Rectal smooth muscle tissue (tissue), 1 donor: ENCODE measurements around the gene ABHD10.
"Not testable (repeated sequence)": the region's sequence is repeated elsewhere in the genome, so short reads cannot be mapped to it uniquely, and the experiment has no call there.

Source experiments
- H3K27ac ChIP-seq: one replicate; pipeline ENCODE4 v1.7.0; 2013; ENCODE audit warnings: low read depth, low read length, inconsistent platforms
- H3K27me3 ChIP-seq: one replicate; pipeline ENCODE4 v1.7.0; 2013; ENCODE audit warnings: low read length; ENCODE audit not compliant: control insufficient read depth, insufficient read depth
- H3K36me3 ChIP-seq: one replicate; pipeline ENCODE4 v1.7.0; 2013; ENCODE audit warnings: low read length; ENCODE audit not compliant: control insufficient read depth, insufficient read depth
- H3K4me1 ChIP-seq: one replicate; pipeline ENCODE4 v1.7.0; 2013; ENCODE audit warnings: low read length; ENCODE audit not compliant: control insufficient read depth, insufficient read depth
- H3K4me3 ChIP-seq: one replicate; pipeline ENCODE4 v1.7.0; 2013; ENCODE audit warnings: low read length
- H3K9ac ChIP-seq: one replicate; pipeline ENCODE4 v1.7.0; 2013; ENCODE audit warnings: low read length

The ABHD10 gene

GRCh38 chr3:112030901-112031300, 52.1 kb downstream of the ABHD10 start:
- Histone ChIP-seq H3K27ac (no peak overlapping the region), H3K9ac (no peak overlapping the region), H3K27me3 (no peaks in the 10 kb centered on the region), H3K4me1 (no peaks in the 10 kb centered on the region), H3K4me3 (no peak overlapping the region), H3K36me3 (no peaks in the 10 kb centered on the region)

GRCh38 chr3:112032098-112032731, 53.4 kb downstream of the ABHD10 start:
- Histone ChIP-seq H3K27ac (no peak overlapping the region), H3K9ac (no peak overlapping the region), H3K4me3 (no peak overlapping the region), H3K27me3 (no peaks in the 10 kb centered on the region), H3K4me1 (no peaks in the 10 kb centered on the region), H3K36me3 (no peaks in the 10 kb centered on the region)

GRCh38 chr3:112034436-112034835, 55.6 kb downstream of the ABHD10 start, which contains the start of gene TMPRSS7:
TMPRSS7 (plus strand) TSS chr3:112034736; CDS start chr3:112034846, 110 bp downstream.
- H3K36me3 ChIP-seq = no peaks in the 10 kb centered on the region
- H3K4me1 ChIP-seq = no peaks in the 10 kb centered on the region
- H3K27ac ChIP-seq = no peak within 1 kb of the TSS
- H3K4me3 ChIP-seq = no peak within 1 kb of the TSS
- H3K27me3 ChIP-seq = no peaks in the 10 kb centered on the region
- H3K9ac ChIP-seq = no peak within 1 kb of the TSS

- no peak overlapping the region for H3K4me3 ChIP-seq
- H3K27me3 ChIP-seq = no peaks in the 10 kb centered on the region
- no peak overlapping the region for H3K27ac ChIP-seq
- no peak overlapping the region for H3K9ac ChIP-seq
- no peaks in the 10 kb centered on the region for H3K4me1 ChIP-seq
- no peaks in the 10 kb centered on the region for H3K36me3 ChIP-seq
These were observed 56.4 kb downstream of the ABHD10 start for GRCh38 chr3:112035241-112035640.

GRCh38 chr3:112037194-112037593, 58.4 kb downstream of the ABHD10 start:
- not testable (repeated sequence) for H3K9ac ChIP-seq, H3K27me3 ChIP-seq, H3K4me3 ChIP-seq, H3K36me3 ChIP-seq, H3K4me1 ChIP-seq, H3K27ac ChIP-seq

GRCh38 chr3:112038863-112039262, 60.0 kb downstream of the ABHD10 start:
- H3K4me1 ChIP-seq = no peaks in the 10 kb centered on the region
- H3K27me3 ChIP-seq = no peaks in the 10 kb centered on the region
- H3K27ac ChIP-seq = no peak overlapping the region
- no peak overlapping the region for H3K4me3 ChIP-seq
- no peak overlapping the region for H3K9ac ChIP-seq
- no peaks in the 10 kb centered on the region for H3K36me3 ChIP-seq

DNA sequence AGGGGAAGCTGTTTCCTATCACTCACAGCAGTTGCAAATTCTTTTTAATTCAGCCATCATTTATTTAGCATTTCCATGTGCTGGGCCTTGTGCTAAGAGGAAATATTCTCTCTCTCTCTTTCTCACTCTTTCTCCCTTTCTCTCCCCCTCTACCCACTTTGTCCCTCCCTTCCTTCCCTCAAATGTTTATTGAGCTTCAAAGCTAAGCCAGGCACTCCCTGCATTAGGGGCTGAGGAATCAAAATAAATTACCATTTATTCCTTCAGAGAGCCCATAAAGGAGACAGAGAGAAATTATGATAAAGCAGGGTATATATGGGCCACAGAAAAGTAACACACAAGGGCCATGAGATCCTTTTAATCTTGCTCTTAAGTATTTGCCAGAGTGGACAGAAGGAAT, 62.5 kb downstream of the ABHD10 start:
- Histone ChIP-seq H3K36me3 (no peaks in the 10 kb centered on the region), H3K27ac (no peak overlapping the region), H3K9ac (no peak overlapping the region), H3K4me3 (no peak overlapping the region), H3K27me3 (no peaks in the 10 kb centered on the region), H3K4me1 (no peaks in the 10 kb centered on the region)

GRCh38 chr3:112042842-112043280, 64.0 kb downstream of the ABHD10 start:
- H3K36me3 ChIP-seq = no peaks in the 10 kb centered on the region
- H3K9ac ChIP-seq = no peak overlapping the region
- H3K4me3 ChIP-seq = no peak overlapping the region
- no peaks in the 10 kb centered on the region for H3K27me3 ChIP-seq
- H3K4me1 ChIP-seq = no peaks in the 10 kb centered on the region
- H3K27ac ChIP-seq = no peak overlapping the region
